ENCODE data around the gene TNRC6C. TPM values are rescaled to one million over a fixed set of nuclear protein-coding genes. Genes with fewer than 3 reads are reported as not detected.

Gene TNRC6C
- total and polyA plus RNA-seq, 4 donors = 1.3 to 7.7 (median 2.9) TPM

GRCh38 chr17:78057113-78057740, 98.7 kb downstream of the TNRC6C start:
- H3K27ac ChIP-seq (ENCODE audit: low read depth in 1 of 2, low read length in 2 of 2) = no peak overlapping the region
- no peaks in the 10 kb centered on the region for H3K4me1 ChIP-seq (ENCODE audit: control insufficient read depth in 4 of 4, insufficient read depth in 4 of 4, low read length in 3 of 4)
- H3K27me3 ChIP-seq (ENCODE audit: control insufficient read depth in 4 of 4, insufficient read depth in 4 of 4, low read length in 3 of 4) = no peaks in the 10 kb centered on the region
- 88% methylated on average over 3 of the region's 3 CpGs for WGBS
- H3K36me3 ChIP-seq (ENCODE audit: control insufficient read depth in 4 of 4, insufficient read depth in 3 of 4, low read depth in 1 of 4, low read length in 3 of 4) = peaks cover 0 to 9% (median 4%) of the 10 kb centered on the region in 4 donors
- H3K9me3 ChIP-seq (ENCODE audit: control insufficient read depth in 4 of 4, low read length in 3 of 4) = no peaks in the 10 kb centered on the region
- H3K9ac ChIP-seq (ENCODE audit: low read depth in 1 of 2, low read length in 2 of 2) = no peak overlapping the region
- no peak for DNase-seq (ENCODE audit: low spot score)
- TF ChIP-seq FOXA2 (IDR thresholded peaks at IDR 0.05) (no peak), GABPA (IDR thresholded peaks at IDR 0.05 in 1 of 2, conservative IDR thresholded peaks at IDR 0.05 in 1 of 2) (no peak), EGR1 (IDR thresholded peaks at IDR 0.05; ENCODE audit: low read depth in 2 of 2) (no peak), NR2F2 (IDR thresholded peaks at IDR 0.05) (no peak)
- no peak overlapping the region for H3K4me3 ChIP-seq (ENCODE audit: low read depth in 1 of 3, low read length in 3 of 3)

- Histone ChIP-seq H3K27ac (ENCODE audit: low read depth in 1 of 2, low read length in 2 of 2) (no peak overlapping the region), H3K27me3 (ENCODE audit: control insufficient read depth in 4 of 4, insufficient read depth in 4 of 4, low read length in 3 of 4) (no peaks in the 10 kb centered on the region), H3K9ac (ENCODE audit: low read depth in 1 of 2, low read length in 2 of 2) (no peak overlapping the region), H3K36me3 (ENCODE audit: control insufficient read depth in 4 of 4, insufficient read depth in 3 of 4, low read depth in 1 of 4, low read length in 3 of 4) (peaks cover 0 to 9% (median 4%) of the 10 kb centered on the region in 4 donors), H3K4me3 (ENCODE audit: low read depth in 1 of 3, low read length in 3 of 3) (no peak overlapping the region), H3K9me3 (ENCODE audit: control insufficient read depth in 4 of 4, low read length in 3 of 4) (no peaks in the 10 kb centered on the region), H3K4me1 (ENCODE audit: control insufficient read depth in 4 of 4, insufficient read depth in 4 of 4, low read length in 3 of 4) (no peaks in the 10 kb centered on the region)
- no peak for DNase-seq (ENCODE audit: low spot score)
- TF ChIP-seq CTCF (IDR thresholded peaks at IDR 0.05; ENCODE audit: low read depth, low read length, missing input control) = no peak
- no peak for TF ChIP-seq JUND (IDR thresholded peaks at IDR 0.05)
- no peak for TF ChIP-seq SP1 (IDR thresholded peaks at IDR 0.05)
- TF ChIP-seq, protein P1, sequence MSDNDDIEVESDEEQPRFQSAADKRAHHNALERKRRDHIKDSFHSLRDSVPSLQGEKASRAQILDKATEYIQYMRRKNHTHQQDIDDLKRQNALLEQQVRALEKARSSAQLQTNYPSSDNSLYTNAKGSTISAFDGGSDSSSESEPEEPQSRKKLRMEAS (IDR thresholded peaks at IDR 0.05) = no peak
- no peak for TF ChIP-seq EGR1 (IDR thresholded peaks at IDR 0.05; ENCODE audit: low read depth in 2 of 2)
- no peak for TF ChIP-seq GABPA (IDR thresholded peaks at IDR 0.05 in 1 of 2, conservative IDR thresholded peaks at IDR 0.05 in 1 of 2)
- no peak for TF ChIP-seq ZBTB33 (IDR thresholded peaks at IDR 0.05)
- TF ChIP-seq FOXA1 (IDR thresholded peaks at IDR 0.05) = no peak
- TF ChIP-seq REST (IDR thresholded peaks at IDR 0.05) = no peak
- no peak for TF ChIP-seq HNF4G (IDR thresholded peaks at IDR 0.05)
- TF ChIP-seq HNF4A (conservative IDR thresholded peaks at IDR 0.05) = no peak
- no peak for TF ChIP-seq YY1 (IDR thresholded peaks at IDR 0.05)
- TF ChIP-seq RXRA (IDR thresholded peaks at IDR 0.05) = no peak
- TF ChIP-seq NR2F2 (IDR thresholded peaks at IDR 0.05) = no peak
- no peak for TF ChIP-seq FOXA2 (IDR thresholded peaks at IDR 0.05)
- TF ChIP-seq, protein P2, sequence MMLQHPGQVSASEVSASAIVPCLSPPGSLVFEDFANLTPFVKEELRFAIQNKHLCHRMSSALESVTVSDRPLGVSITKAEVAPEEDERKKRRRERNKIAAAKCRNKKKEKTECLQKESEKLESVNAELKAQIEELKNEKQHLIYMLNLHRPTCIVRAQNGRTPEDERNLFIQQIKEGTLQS (IDR thresholded peaks at IDR 0.05) = no peak
- no peak for TF ChIP-seq RAD21 (IDR thresholded peaks at IDR 0.05)
- TF ChIP-seq TAF1 (conservative IDR thresholded peaks at IDR 0.05) = no peak
- WGBS = 88% methylated on average over 6 of the region's 6 CpGs
These were observed 99.5 kb downstream of the TNRC6C start for GRCh38 chr17:78058001-78058400.
